Measurements from ENCODE around the gene ZNF808.
"Not testable (repeated sequence)": the region's sequence is repeated elsewhere in the genome, so short reads cannot be mapped to it uniquely, and the experiment has no call there.

ZNF808 gene

GRCh38 chr19:52536448-52536800 is 9.0 kb downstream of the ZNF808 start:
- DNase-seq = peak in 1 of 2 experiments; percentile 54

GRCh38 chr19:52538815-52539214 is 11.3 kb downstream of the ZNF808 start:
- DNase-seq = not testable (repeated sequence)

- DNase-seq = not testable (repeated sequence)
Observed at GRCh38 chr19:52541176-52541575, 13.7 kb downstream of the ZNF808 start.

- no peak for DNase-seq
Observed at GRCh38 chr19:52541608-52542007, 14.1 kb downstream of the ZNF808 start.

GRCh38 chr19:52542541-52542940 is 15.1 kb downstream of the ZNF808 start:
- DNase-seq = not testable (repeated sequence)

- DNase-seq = peak; percentile 36 to 54
Observed at GRCh38 chr19:52542984-52543664, 15.7 kb downstream of the ZNF808 start.

- no peak for DNase-seq
Observed at GRCh38 chr19:52554216-52554971, 26.9 kb downstream of the ZNF808 start.

GRCh38 chr19:52557231-52557995 is 29.9 kb downstream of the ZNF808 start:
- no peak for DNase-seq

- DNase-seq = not testable (repeated sequence)
Observed at GRCh38 chr19:52558732-52559445, 31.4 kb downstream of the ZNF808 start.

- DNase-seq = not testable (repeated sequence)
Observed at GRCh38 chr19:52561611-52562010, 34.1 kb downstream of the ZNF808 start.

GRCh38 chr19:52566121-52566520 is 38.7 kb downstream of the ZNF808 start:
- no peak for DNase-seq

GRCh38 chr19:52566588-52566987 is 39.1 kb downstream of the ZNF808 start:
- no peak for DNase-seq

GRCh38 chr19:52567921-52568320 is 40.5 kb downstream of the ZNF808 start:
- no peak for DNase-seq

- DNase-seq = not testable (repeated sequence)
Observed at GRCh38 chr19:52569638-52569999, 42.2 kb downstream of the ZNF808 start.

GRCh38 chr19:52570000-52570861 is 42.8 kb downstream of the ZNF808 start, which contains the start of gene ZNF701:
ZNF701 (plus strand) TSS chr19:52570287; CDS start chr19:52574148, 3,861 bp downstream.
- DNase-seq = peak; percentile 97 to 98

- no peak for DNase-seq
Observed at GRCh38 chr19:52584736-52585440, 57.4 kb downstream of the ZNF808 start.

- no peak for DNase-seq
Observed at GRCh38 chr19:52585604-52586003, 58.1 kb downstream of the ZNF808 start.

GRCh38 chr19:52590728-52591127 is 63.3 kb downstream of the ZNF808 start:
- no peak for DNase-seq

- no peak for DNase-seq
Observed at GRCh38 chr19:52592301-52592700, 64.8 kb downstream of the ZNF808 start.

- DNase-seq = not testable (repeated sequence)
Observed at GRCh38 chr19:52593441-52593840, 66.0 kb downstream of the ZNF808 start.

- no peak for DNase-seq
Observed at GRCh38 chr19:52599241-52599640, 71.8 kb downstream of the ZNF808 start.
